Measurements from ENCODE around the gene MAN1C1. TPM values are rescaled to one million over a fixed set of nuclear protein-coding genes. Genes with fewer than 3 reads are reported as not detected.

MAN1C1 gene
- total RNA-seq, 1 donor from 2014 or later: 0.20 TPM

DNA sequence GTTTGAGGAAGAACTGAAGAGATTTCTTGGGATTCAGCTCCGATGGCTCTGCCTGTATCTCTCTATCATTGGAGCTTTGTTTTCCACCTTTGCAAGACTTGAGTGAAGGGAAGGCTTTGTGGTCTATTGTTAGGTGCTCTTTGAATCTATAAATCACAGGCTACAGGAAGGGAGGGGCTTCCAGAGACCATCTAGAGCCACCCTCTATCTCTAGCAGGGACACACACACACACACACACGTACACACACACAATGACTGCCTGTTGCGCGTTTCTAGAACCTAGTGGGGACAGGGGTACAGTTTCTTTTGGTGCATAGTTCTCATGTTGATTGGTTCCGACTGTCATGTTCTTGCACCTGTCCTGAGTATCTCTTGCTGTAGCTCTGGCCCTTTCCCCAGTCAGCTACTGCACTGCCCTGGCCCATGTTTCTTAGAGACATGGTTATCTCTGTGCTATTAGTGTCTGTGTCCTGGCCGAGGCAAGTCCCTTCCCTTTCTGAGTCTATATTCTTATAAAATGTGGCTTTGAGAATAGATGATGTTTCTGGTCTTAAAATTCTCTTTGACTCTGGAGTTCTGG lies 60.7 kb downstream of the MAN1C1 start:
- no peak overlapping the region for H3K27ac Mint-ChIP-seq
- POLR2A ChIA-PET: interaction anchor here (0.6 kb wide), 1 partner anchor 13 kb away, joined by 3 read pairs; no protein-coding TSS in a partner anchor
- TF ChIP-seq CTCF (IDR thresholded peaks at IDR 0.05): no peak
- CTCF ChIA-PET: interaction anchor here (1.2 kb wide), 1 partner anchor 59 kb away, joined by 3 read pairs; no protein-coding TSS in a partner anchor
- no peaks in the 10 kb centered on the region for H3K9me3 Mint-ChIP-seq
- H3K4me3 Mint-ChIP-seq: no peak overlapping the region
- H3K36me3 Mint-ChIP-seq (ENCODE audit: low read depth): no peaks in the 10 kb centered on the region
- H3K27me3 Mint-ChIP-seq: peaks cover 7% of the 10 kb centered on the region
- peaks cover 13% of the 10 kb centered on the region for H3K4me1 Mint-ChIP-seq
- ATAC-seq (ENCODE audit: low read depth): no peak
- DNase-seq: no peak
- intact Hi-C loops (cut with micrococcal nuclease): no loop called here

DNA sequence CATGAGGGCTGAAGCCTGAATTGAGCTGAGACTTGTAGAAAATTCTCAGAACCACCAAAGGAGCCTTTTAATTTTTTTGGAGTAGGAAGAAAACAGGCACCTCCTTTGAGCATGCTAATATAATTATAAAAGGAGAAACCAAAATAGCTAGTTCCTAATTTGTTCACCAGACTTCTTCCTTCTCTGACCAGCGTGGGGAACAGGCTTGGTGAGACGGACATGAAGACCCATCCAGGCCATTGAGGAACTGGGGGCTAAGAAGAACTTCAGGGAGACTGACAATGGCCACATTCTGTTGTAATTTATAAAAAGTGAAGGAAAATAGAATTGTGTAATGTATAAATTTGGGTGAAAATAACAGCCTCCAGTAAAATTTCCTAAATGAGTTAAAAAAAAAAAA lies 62.6 kb downstream of the MAN1C1 start:
- no peaks in the 10 kb centered on the region for H3K9me3 Mint-ChIP-seq
- no peak overlapping the region for H3K27ac Mint-ChIP-seq
- H3K27me3 Mint-ChIP-seq: peaks cover 10% of the 10 kb centered on the region
- intact Hi-C loops (cut with micrococcal nuclease): no loop called here
- no peak for ATAC-seq (ENCODE audit: low read depth)
- TF ChIP-seq CTCF (IDR thresholded peaks at IDR 0.05): no peak
- H3K4me3 Mint-ChIP-seq: no peak overlapping the region
- no peaks in the 10 kb centered on the region for H3K36me3 Mint-ChIP-seq (ENCODE audit: low read depth)
- ChIA-PET POLR2A (no interaction called here), CTCF (no interaction called here)
- peaks cover 13% of the 10 kb centered on the region for H3K4me1 Mint-ChIP-seq
- DNase-seq: no peak

- Mint-ChIP-seq H3K9me3 (no peaks in the 10 kb centered on the region), H3K4me3 (no peak overlapping the region), H3K27me3 (peaks cover 10% of the 10 kb centered on the region), H3K36me3 (ENCODE audit: low read depth) (no peaks in the 10 kb centered on the region), H3K27ac (no peak overlapping the region), H3K4me1 (peaks cover 12% of the 10 kb centered on the region)
- ChIA-PET POLR2A (no interaction called here), CTCF (interaction anchor here (1.7 kb wide), 1 partner anchor 12 kb away, joined by 4 read pairs; no protein-coding TSS in a partner anchor)
- TF ChIP-seq CTCF (IDR thresholded peaks at IDR 0.05): no peak
- DNase-seq (no peak), ATAC-seq (ENCODE audit: low read depth) (no peak)
- intact Hi-C loops (cut with micrococcal nuclease): no loop called here
Measured at GRCh38 chr1:25680701-25681100, 64.1 kb downstream of the MAN1C1 start.

DNA sequence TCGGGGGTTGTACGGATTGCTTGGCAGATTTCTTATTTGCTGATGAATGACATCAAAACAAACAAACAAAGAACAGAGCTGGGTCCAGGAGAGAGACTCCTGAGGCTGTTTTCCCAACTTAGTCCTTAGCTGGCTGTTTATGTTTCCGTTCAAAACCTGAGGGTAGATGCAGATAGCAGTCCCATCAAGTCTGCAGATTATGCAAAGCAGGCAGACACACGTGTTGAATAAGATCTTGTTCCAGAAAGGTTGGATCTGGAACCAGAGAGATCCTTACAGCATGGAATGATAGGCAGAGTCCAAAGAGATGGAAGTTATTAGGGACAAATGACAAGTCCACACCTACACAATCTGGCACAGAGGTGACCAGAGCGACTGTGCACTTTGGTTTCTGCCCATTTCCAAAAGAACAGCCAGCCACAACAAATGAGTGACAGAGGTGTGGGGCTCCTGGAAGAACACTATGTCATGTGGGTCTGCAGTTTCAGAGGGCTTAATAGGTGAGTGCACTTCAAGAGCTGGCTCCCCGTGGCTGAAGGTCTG lies 65.5 kb downstream of the MAN1C1 start:
- ChIA-PET CTCF (interaction anchor here (1.7 kb wide), 1 partner anchor 10 kb away, joined by 4 read pairs; no protein-coding TSS in a partner anchor), POLR2A (no interaction called here)
- H3K36me3 Mint-ChIP-seq (ENCODE audit: low read depth): no peaks in the 10 kb centered on the region
- no peaks in the 10 kb centered on the region for H3K4me1 Mint-ChIP-seq
- H3K4me3 Mint-ChIP-seq: no peak overlapping the region
- H3K27me3 Mint-ChIP-seq: peaks cover 6% of the 10 kb centered on the region
- DNase-seq (no peak), ATAC-seq (ENCODE audit: low read depth) (no peak)
- no peak overlapping the region for H3K27ac Mint-ChIP-seq
- intact Hi-C loops (cut with micrococcal nuclease): no loop called here
- H3K9me3 Mint-ChIP-seq: no peaks in the 10 kb centered on the region
- TF ChIP-seq CTCF (IDR thresholded peaks at IDR 0.05): no peak

- no peak for ATAC-seq (ENCODE audit: low read depth)
- H3K27ac Mint-ChIP-seq: no peak overlapping the region
- no peak for DNase-seq
- no peak overlapping the region for H3K4me3 Mint-ChIP-seq
- no peaks in the 10 kb centered on the region for H3K4me1 Mint-ChIP-seq
- intact Hi-C loops (cut with micrococcal nuclease): no loop called here
- no peak for TF ChIP-seq CTCF (IDR thresholded peaks at IDR 0.05)
- peaks cover 5% of the 10 kb centered on the region for H3K27me3 Mint-ChIP-seq
- CTCF ChIA-PET: no interaction called here
- POLR2A ChIA-PET: interaction anchor here (0.7 kb wide), 1 partner anchor 64 kb away, joined by 9 read pairs; no protein-coding TSS in a partner anchor
- H3K9me3 Mint-ChIP-seq: no peaks in the 10 kb centered on the region
- H3K36me3 Mint-ChIP-seq (ENCODE audit: low read depth): no peaks in the 10 kb centered on the region
Measured at GRCh38 chr1:25683177-25683576, 66.6 kb downstream of the MAN1C1 start.
